Islet precursor cell (in vitro differentiated cells): Measurements from ENCODE around the gene DCP1A.
A peak's percentile ranks its signal among the peaks of the same experiment; 100 is the strongest.
"Not testable (repeated sequence)": the region's sequence is repeated elsewhere in the genome, so short reads cannot be mapped to it uniquely, and the experiment has no call there.

Experiments used
- DNase-seq: peaks from one replicate; pipeline ENCODE4 v3.0.0-alpha.2; 2018

DCP1A gene

DNA sequence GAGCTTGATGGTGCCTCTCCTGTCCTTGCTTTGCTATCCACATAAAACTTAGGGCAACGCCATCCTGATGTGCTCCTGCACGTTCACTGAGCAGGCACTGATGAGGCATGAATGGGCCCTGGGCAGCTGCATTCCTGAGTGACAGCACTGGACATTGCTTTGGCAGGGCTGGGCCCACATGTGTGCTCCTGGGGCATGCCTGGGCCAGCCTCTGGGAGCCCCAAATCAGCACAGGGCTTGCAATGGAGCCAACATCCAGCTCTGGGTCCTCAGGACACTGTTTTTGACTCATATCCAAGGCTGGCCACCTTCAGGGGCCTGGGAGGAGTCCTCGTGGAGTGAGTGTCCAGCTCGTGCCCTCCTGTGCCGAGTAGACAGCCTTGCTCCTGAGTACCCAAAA is 85.6 kb downstream of the DCP1A start:
- DNase-seq = no peak

DNA sequence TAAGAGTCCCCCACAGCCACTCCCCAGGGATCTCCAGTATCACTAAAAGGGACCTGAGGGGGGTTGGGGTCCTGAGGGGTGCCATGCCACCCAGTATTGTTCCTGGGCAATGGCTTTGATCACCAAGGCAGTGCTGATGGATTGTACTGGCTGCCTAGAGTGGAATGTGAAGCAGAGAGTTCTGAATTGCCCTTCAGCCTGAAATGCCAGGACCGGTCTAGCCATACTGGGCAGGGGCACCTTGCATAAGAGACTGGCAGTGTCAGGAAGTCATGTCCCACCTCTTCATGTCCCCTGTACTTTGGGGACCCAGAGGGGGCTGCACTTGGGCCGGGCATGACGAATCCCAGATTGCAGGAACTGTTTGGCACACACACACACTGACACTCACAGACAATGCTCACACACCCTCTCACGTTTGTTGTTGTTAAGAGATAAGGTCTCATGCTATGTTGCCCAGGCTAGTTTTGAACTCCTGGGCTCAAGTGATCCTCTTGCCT is 87.0 kb downstream of the DCP1A start:
- no peak for DNase-seq

DNA sequence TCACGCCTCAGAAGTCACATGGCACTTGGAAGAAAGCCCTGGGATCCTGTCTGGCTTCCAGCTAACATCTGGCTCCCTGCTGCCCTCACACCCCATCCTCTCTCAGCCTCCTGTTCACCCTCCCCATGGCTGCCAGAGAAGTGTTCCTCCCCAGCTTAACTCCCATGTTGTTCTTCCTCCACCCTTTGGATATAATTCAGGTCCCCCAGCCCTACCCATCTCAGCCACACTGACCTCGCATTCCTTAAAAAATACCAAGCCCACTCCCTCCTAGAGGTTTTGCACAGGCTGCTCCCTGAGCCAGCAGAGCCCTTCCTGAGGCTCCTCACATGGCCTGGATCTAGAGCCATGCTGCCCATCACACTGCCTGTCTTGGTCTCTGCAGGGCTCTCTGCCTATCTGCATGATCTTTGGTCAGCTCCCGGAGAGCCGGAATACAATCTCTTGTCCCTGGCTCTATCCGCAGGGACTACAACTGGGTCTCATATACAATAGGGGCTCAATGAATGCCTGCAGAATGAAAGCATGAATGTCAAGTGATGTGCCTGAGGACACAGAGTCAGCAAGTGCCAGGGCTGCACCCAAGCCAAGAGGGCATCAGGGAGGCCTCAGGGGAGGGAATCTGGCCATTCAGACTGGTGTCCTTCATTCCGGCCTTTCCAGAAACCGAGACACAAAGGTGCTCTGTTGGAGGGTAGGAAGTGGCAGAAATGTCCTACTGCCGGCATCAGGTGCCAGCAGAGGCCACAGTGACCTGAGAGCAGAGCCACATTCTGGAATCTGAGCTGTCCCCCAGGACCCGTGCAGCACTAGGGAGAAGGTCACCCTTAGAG is 87.7 kb downstream of the DCP1A start:
- no peak for DNase-seq

DNA sequence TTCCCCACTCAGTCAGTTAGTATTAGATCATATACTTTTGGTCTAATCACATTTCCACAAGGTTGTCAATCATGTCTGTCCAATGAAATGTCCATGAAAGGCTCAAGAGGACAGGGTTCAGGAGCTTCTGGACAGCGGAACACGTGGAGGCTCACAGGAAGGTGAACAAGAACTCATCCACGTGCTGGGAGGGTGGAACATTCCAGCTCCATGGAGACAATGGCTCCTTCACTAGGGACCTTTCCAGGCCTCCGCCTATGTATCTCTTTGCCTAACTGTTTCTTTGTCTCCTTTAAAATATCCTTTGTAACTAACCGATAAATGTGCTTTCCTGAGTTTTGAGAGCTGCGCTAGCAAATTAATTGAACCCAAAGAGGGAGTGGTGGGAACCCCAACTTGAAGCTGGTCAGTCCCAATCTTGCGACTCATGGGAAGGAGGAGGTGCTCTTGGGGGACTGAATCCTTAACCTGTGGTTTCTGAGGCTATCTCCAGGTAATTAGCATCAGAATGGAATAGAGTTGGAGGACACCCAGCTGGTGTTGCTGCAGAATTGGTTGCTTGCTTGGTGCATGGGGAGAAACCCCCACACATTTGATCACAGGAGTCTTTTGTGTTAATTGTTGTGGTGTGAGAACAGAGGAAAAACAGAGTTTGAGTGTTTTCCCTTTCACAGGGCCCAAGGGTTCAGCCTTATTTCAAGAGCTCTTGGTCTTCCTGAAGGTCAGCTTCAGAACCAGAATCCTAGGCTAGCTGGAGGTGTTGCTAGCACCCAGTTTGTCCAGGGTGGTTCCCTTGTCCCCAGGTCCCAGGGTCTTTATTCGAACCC is 88.5 kb downstream of the DCP1A start:
- DNase-seq = peak; percentile 50

DNA sequence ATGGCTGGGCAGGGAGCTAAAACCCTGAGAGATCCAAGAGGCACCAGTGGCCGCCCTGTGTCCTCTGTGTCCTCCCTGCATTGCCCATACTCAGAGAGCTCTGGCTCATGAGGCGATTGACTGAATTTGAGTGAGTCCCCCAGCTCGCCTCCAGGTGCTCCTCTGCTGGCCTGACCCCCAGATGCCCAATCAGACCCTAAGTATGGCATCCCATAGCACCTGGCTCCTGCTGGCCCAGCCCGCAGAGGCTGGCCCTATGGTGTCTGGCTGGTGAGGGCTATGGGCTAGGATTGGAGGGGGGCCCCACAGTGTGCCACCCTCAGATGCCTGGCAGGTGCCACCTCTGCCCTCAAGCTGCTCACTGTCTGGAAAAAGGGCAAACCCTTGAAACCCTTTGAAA is 89.9 kb downstream of the DCP1A start:
- DNase-seq = no peak

DNA sequence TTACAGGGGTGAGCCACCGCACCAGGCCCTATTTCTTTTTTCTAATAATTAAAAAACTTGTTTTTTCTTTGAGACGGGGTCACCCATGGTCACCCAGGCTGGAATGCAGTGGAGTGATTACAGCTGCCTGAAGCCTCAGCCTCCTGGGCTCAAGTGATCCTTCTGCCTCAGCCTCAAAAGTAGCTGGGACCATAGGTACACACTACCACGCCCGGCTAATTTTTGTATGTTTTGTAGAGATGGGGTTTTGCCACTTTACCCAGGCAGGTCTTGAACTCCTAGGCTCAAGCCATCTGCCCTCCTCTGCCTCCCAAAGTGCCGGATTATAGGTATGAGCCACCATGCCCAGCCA is 90.7 kb downstream of the DCP1A start:
- no peak for DNase-seq

DNA sequence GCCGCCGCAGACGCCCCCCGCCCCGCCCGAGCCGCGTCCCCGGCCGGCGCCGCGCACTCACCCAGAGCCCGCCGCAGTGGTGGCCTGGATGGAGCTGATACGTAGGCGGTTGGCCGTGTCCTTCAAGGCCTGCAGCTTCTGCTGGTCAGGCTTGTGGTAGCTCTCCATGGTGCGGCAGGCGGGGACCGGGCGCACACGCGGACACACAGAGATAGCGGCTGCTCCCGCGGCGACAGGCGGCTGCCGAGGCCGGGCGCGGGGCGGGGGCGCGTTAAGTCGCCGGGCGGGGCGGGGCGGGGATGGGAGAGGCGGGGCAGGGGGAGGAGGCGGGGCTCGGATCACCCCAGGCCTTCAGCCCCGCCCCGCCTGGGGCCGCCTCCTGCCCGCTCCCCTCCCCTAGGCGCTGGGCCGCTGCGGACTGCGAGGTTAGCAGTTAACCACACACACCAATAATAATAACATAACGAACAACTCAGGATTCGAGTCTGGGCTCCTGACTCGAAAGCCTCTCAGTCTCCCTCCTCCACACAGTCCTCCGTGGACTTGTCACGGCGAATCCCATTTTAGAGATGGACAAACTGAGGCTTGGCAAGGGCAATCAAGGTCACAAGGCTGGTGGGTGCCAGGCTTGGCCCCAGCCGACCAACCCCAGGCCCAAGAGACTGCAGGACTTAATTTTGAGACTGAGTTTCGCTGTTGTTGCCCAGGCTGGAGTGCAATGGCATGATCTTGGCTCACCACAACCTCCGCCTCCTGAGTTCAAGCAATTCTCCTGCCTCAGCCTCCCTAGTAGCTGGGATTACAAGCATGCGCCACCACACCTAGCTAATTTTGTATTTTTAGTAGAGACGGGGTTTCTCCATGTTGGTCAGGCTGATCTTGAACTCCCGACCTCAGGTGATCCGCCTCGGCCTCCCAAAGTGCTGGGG is 91.3 kb downstream of the DCP1A start, which contains the start of gene TKT:
TKT (minus strand) TSS at position 248 of the 929 bp plus-strand sequence; CDS start at position 168, 80 bp downstream.
- DNase-seq = peak; percentile 94

DNA sequence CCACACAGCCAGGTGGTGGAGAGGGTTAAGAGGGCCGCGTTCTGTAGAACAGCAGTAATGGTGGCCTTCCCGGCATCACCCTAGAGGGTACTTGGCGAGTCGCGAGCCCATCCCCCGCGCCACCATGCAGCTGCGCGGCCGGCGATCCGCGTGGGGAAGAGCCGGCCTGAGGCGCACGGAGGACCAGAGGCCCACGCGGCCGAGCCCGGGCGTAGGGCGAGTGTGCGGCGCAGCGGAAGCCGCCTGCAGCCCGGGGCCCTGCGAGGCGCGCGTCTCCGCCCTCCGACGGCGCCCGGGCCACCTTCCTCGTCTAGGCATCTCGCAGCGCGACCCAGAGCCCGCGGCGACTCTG is 91.9 kb downstream of the DCP1A start:
- DNase-seq = no peak

DNA sequence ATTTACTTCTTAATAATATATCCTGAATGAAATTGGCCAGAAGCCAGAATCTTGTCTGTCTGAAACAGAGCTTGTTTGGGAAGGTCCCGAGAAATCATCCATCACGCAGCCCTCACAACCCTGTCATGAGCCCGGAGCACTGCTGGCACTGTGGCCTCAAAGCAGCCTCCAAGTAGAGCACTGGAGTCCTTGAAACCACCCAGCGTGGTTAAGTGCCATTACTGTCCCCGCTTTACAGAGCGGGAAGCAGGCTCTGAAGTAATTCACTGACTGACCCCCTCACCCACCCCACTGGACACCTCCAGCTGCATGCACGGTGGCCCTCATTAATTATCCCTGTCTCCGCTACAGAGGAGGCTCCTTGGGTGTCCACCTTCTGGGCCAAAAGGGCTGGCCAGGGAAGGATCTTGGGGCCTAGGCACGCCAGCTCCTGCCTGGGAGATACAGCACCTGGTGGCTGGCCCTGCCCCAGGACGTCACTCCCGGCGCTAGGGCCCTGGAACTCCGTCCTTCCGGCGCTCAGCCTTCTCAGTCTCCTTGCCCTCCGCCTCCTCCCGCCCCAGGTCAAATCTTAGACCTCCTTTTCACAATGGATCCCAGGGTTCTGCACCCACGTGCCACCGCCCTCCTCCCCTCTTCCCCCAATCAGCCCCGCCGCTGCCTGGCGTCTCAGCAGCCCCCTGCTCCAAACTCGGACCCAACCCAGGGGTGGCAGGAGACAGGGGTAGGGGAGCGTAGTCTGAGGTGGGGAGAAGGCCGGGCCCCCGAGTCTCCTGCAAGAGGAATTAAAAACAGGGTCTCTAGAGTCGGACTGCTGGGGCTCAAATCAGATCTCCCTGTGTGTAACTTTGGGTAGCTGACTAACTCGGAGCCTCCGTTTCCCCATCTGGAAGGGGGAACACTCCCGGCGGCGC is 92.6 kb downstream of the DCP1A start:
- peak; percentile 86 for DNase-seq

DNA sequence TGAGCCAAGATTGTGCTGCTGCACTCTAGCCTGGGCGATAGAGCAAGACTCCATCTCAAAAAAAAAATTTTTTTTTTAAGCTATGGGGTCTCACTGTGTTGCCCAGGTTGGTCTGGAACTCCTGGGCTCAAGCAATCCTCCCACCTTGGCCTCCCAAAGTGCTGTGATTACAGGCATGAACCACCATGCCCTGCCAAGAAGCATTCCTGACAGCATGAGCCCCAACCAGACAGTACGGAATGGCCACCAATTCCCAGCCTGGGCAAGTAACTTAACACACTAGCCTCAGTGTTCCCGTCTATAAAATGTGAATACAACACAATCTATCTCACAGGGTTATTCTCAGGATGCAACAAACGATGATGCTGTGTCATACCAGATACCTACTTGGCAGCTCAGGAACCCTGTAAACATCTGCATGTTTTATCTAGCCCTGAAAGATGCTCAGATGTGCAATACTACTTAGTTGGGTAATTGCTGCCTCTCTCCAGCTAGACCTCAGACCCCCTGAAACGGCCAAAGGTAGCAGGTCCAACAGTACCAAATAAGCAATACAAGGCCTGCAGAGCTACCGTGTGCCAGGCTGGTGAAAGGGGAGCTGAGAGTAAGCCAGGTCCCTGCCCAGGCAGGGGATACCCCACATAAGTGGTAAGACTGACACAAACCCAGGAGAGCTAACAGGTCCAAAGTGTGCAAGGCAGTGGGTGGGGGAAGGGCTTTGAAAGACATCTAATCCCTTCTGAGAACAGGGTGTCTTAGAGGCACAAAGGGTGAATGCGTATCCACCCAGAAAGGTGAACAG is 93.4 kb downstream of the DCP1A start:
- no peak for DNase-seq

DNA sequence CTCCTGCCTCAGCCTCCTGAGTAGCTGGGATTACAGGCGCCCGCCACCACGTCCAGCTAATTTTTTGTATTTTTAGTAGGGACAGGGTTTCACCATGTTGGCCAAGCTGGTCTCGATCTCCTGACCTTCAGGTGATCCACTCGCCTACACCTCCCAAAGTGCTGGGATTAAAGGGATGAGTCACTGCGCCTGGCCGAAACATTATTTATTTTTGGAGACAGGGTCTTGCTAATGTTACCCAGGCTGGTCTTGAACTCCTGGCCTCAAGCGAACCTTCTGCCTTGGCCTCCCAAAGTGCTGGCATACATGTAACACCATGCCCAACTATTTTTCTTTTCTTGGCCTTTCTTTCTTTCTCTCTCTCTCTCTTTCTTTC is 94.4 kb downstream of the DCP1A start:
- not testable (repeated sequence) for DNase-seq

DNA sequence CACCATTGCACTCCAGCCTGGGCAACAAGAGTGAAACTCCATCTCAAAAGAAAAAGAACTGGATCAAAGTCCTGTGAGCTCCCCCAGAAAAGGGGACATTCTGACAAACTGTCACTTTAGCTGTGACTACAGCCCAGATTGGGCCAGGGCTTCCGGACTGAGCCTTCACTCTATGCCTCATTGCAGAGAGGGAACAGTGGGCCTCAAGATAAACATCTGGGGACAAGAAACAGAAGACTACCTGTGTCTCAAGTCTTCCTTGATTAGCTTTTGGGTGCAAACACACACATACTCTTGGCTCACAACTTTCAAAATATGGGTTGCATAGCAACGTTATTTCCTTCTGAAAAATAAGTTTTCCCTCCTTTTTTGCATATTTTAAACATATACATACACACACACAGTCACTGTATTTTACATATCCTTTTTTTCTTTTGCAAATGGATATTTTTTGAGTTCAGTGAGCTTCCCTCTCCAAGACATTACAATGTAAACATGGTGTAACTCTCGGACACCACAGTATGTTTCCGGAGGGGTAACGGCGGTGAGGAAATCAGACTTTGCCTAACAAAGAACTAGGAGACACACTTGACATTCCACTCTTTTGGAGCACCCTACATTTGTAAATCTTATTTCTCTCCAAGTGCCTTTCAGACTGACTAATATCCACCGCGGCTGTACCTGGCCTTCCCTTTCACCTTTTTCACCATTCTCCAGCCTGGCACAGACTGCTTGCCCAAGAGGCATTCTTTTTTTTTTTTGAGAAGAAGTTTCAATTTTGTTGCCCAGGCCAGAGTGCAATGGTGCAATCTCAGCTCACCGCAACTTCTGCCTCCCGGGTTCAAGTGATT is 95.0 kb downstream of the DCP1A start:
- DNase-seq = no peak

DNA sequence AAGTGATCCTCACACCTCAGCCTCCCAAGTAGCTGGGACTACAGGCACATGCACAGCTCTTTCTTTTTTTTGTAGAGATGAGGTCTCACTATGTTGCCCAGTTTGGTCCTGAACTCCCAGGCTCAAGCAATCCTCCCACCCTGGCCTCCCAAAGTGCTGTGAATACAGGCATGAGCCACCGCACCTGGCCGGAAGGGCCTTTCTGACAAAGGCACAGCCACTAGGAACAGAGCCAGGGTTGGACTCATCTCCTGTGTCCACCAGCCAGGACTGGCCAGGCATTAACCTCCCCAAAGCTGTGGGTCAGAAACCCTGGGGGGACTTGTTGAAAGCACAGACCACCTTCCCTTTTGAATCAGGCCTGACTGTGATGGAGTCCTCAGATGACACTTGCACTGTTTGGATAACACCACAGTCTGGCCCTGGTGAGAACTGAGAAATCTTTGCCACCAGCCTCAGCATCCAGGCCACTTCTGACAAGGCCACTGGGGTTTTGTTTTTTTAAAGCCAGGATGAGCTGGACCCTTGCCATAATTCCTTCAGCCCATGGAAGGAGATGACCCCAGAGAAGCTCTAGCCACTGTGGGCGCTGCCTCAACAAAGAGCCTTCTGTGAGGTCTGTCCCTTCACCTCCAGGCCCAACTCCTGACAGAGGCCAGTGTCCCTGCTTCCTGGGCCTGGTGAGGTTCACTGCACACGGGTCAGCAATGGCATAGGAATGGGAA is 96.3 kb downstream of the DCP1A start:
- no peak for DNase-seq

DNA sequence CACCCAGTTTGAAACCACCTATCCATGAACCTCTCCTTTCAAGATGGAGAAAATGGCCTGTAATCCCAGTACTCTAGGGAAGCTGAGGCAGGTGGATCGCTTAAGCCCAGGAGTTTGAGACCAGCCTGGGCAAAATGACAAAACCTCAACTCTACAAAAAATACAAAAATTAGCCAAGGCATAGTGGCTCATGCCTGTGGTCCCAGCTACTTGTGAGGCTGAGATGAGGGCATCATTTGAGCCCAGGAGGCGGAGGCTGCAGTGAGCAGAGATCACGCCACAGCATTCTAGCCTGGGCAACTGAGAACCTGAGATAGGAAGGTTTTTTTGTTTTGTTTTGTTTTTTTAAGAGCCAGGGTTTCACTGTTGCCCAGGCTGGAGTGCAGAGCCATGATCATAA is 96.9 kb downstream of the DCP1A start:
- no peak for DNase-seq

DNA sequence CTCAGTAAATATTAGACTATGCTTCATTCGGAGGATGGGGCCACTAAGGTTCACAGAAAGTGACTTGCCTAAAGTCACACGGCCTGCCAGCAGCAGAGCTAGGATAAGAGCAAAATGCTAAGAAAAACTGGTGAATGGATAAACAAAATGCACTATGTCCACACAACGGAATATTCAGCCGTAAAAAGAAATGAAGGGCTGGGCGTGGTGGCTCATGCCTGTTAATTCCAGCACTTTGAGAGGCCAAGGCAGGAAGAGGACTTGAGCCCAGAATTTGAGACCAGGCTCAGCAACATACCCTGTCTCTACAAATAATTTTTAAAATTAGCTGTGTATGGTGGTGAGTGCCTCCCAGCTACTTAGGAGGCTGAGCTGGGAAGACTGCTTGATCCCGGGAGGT is 99.2 kb downstream of the DCP1A start:
- no peak for DNase-seq

DNA sequence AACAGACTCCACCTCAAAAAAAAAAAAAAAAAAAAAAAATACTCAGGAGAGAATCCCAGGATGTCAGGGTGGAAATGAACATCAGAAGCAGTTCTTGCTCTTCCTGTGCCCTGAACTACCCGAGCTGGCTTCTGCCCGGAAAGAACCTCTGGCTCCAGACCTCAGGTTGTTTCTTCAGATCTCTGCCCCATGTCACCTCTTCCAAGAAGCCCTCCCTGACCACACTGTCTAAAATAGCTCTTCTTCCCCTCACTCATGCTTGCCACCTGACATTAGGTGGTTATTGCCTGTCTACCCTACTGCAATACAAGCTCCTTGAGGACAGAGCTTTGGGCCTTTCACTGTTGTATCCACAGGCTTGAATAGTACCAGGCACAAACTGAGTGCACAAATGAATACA is 99.7 kb downstream of the DCP1A start:
- no peak for DNase-seq

DNA sequence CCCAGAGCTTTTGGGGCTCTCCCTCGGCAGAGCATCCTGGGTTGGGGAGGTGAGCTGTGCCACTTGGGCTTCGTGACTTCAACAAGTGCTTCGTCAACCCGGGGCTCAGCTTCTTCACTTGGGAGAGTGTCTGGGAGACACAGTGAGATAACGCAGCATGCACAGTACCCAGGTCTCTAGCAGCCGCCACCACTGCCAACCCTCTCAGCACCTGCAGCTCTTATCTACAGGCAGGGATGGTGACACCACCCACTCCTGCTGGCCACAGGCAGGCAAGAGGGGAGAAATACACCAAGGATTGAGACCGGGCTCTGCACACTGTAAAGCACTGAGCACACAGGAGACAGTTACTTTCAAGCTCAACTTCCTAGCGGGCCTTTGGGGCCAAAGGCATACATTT is 103.1 kb downstream of the DCP1A start:
- no peak for DNase-seq

DNA sequence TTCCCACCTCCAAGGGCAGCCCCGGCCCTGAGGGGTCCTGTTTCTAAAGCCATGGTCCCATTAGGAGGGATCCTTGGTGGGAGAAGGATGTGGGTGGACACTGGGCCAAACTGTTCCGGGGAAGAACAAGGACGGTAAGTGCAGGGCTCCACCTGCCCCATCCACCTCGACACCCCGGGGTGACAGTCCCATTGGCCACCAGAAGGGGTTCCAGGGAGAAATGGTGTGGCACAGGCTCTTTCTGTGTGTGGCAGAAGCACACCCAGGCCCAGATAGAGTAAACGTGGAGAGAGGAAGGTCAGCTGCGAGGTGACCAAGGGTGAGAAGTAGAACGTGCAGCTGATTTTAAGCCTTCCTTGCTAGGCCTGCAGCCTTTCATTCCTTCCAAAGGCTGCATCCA is 103.6 kb downstream of the DCP1A start:
- DNase-seq = no peak

DNA sequence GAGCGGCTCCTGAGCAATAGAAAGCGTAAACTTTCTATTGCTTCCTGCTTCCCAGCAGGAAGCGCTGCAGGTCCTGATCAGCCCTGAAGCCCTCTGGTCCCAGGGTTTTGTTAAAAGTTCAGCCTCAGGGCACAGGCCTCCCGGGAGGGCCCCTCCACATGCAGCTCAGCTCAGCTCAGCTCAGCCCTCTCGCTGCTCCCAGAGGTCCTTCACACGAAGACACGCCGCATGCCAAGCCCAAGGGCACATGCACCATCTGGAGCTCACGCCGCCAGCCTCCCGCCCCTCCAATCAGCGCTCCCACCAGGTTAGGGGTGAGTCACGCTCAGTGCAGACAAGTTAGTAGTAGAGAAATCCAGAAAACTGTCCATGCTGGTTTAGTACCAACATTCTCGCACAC is 104.2 kb downstream of the DCP1A start:
- DNase-seq = peak; percentile 64
